ENCODE measurements around the gene PPIL4.

PPIL4 gene

DNA sequence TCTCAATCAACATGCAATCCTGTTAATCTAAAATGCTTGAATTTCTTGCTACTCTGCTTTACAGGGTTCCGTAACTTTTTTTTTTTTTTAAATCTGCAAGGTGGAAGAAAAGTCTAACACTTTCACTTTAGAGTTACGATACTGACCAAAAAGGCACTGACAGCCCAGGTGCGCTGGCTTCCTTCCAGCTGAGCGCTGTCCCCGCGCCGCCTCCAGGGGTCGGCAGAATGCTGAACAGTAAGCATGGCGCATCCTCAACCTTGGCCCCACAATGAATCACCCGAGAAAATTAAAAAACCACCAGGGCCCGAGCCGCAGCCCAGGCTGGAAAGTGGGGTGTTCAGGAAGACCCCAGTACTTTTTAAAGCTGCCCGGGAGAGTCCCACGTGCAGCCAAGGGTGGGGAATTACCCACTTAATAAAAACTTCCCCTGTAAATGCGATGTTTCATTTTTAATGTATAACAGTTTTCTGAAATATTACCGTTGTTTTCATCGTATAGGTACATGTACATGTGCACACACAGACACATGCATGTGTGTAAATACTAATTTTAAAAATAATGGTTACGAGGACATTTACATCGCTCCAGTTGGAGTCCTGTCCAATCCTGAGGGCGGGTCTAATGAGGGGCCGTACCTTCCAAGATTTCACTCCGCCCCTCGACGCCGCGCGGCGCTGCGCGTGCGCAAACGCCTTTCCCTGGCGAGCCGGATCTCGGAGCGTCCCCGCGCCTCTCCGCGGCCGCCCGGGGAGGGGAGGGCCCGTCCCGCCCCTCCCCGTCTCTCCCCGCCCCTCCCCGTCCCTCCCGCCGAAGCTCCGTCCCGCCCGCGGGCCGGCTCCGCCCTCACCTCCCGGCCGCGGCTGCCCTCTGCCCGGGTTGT, 19.9 kb upstream of the PPIL4 start, which contains the start of gene GINM1:
Gene GINM1 (plus strand): TSS at position 849 of the 883 bp plus-strand sequence. CDS start 40 bp downstream, outside the sequence.
- DNase-seq (ENCODE audit: low spot score) (peak; percentile 86), ATAC-seq (ENCODE audit: low read depth) (peak; percentile 80)
- TF ChIP-seq, protein P1, sequence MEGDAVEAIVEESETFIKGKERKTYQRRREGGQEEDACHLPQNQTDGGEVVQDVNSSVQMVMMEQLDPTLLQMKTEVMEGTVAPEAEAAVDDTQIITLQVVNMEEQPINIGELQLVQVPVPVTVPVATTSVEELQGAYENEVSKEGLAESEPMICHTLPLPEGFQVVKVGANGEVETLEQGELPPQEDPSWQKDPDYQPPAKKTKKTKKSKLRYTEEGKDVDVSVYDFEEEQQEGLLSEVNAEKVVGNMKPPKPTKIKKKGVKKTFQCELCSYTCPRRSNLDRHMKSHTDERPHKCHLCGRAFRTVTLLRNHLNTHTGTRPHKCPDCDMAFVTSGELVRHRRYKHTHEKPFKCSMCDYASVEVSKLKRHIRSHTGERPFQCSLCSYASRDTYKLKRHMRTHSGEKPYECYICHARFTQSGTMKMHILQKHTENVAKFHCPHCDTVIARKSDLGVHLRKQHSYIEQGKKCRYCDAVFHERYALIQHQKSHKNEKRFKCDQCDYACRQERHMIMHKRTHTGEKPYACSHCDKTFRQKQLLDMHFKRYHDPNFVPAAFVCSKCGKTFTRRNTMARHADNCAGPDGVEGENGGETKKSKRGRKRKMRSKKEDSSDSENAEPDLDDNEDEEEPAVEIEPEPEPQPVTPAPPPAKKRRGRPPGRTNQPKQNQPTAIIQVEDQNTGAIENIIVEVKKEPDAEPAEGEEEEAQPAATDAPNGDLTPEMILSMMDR (IDR thresholded peaks at IDR 0.05; ENCODE audit: poor library complexity, severe bottlenecking) = peak; percentile 91
- Histone ChIP-seq H3K4me1 (ENCODE audit: insufficient read depth, poor library complexity, severe bottlenecking) (peaks cover 20% of the 10 kb centered on the region), H3K27me3 (ENCODE audit: insufficient read depth, poor library complexity, severe bottlenecking) (no peaks in the 10 kb centered on the region), H3K4me3 (ENCODE audit: severe bottlenecking) (peak within 1 kb of the TSS; percentile 95), H3K9me3 (ENCODE audit: severe bottlenecking) (no peaks in the 10 kb centered on the region), H3K27ac (ENCODE audit: poor library complexity, severe bottlenecking) (peak within 1 kb of the TSS; percentile 59), H3K36me3 (ENCODE audit: low read depth) (no peaks in the 10 kb centered on the region)

DNA sequence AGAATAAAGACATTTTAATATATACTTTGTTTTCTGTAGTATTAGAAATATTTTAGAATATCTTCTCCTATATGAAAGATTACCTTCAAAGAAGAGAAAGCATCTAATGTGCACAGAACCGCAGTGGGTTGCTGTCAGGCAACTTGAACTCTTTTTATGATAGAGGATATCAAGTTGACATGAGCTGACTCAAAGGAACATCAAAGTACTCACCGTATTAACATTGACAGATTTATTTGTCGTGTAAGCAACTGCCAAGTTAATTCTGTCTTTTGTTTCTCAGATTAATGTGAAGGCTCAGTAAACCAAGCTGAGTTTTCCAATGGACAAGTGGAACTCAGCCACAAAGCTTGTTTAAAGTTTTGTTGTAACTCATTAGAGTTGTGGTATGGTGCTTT, 18.1 kb upstream of the PPIL4 start:
- ATAC-seq (ENCODE audit: low read depth) (no peak), DNase-seq (ENCODE audit: low spot score) (no peak)
- TF ChIP-seq, protein P1 (IDR thresholded peaks at IDR 0.05; ENCODE audit: poor library complexity, severe bottlenecking) = no peak
- Histone ChIP-seq H3K4me3 (ENCODE audit: severe bottlenecking) (no peak overlapping the region), H3K4me1 (ENCODE audit: insufficient read depth, poor library complexity, severe bottlenecking) (peaks cover 20% of the 10 kb centered on the region), H3K9me3 (ENCODE audit: severe bottlenecking) (no peaks in the 10 kb centered on the region), H3K27ac (ENCODE audit: poor library complexity, severe bottlenecking) (peak overlapping the region; percentile 59), H3K27me3 (ENCODE audit: insufficient read depth, poor library complexity, severe bottlenecking) (no peaks in the 10 kb centered on the region), H3K36me3 (ENCODE audit: low read depth) (no peaks in the 10 kb centered on the region)

DNA sequence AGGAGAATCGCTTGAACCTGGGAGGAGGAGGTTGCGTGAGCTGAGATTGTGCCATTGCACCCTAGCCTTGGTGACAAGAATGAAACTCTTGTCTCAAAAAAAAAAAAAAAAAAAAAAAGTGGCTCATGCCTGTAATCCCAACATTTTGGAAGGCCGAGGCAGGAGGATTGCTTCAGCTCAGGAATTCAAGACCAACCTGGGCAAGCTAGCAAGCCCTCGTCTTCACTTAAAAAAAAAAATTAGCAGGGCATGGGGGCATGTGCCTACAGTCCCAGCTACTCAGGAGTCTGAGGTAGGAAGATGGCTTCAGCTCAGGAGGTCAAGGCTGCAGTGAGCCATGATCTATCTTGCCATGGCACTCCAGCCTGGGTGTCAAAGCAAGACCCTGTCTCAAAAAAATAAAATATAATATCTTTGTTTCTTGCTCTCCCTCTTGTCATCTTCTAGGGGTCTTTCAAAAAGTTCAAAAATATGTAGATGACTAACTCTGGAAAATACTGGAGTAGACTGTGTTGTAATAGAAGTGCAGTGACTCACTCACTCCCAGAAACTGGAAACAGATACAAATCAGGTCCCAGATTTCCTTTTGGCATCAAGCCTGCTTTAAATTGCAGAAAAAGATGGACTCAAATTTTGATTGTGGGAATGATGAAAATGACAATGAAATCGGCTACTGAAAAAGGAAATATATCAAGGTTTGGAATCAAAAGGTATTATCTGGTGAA, 17.5 kb upstream of the PPIL4 start:
- H3K36me3 ChIP-seq (ENCODE audit: low read depth) = no peaks in the 10 kb centered on the region
- peak overlapping the region; percentile 59 for H3K27ac ChIP-seq (ENCODE audit: poor library complexity, severe bottlenecking)
- DNase-seq (ENCODE audit: low spot score) (no peak), ATAC-seq (ENCODE audit: low read depth) (peak; percentile 21; the same call in 1 of the 3 replicates)
- no peaks in the 10 kb centered on the region for H3K27me3 ChIP-seq (ENCODE audit: insufficient read depth, poor library complexity, severe bottlenecking)
- no peak overlapping the region for H3K4me3 ChIP-seq (ENCODE audit: severe bottlenecking)
- TF ChIP-seq, protein P1 (IDR thresholded peaks at IDR 0.05; ENCODE audit: poor library complexity, severe bottlenecking) = no peak
- peaks cover 20% of the 10 kb centered on the region for H3K4me1 ChIP-seq (ENCODE audit: insufficient read depth, poor library complexity, severe bottlenecking)
- no peaks in the 10 kb centered on the region for H3K9me3 ChIP-seq (ENCODE audit: severe bottlenecking)

DNA sequence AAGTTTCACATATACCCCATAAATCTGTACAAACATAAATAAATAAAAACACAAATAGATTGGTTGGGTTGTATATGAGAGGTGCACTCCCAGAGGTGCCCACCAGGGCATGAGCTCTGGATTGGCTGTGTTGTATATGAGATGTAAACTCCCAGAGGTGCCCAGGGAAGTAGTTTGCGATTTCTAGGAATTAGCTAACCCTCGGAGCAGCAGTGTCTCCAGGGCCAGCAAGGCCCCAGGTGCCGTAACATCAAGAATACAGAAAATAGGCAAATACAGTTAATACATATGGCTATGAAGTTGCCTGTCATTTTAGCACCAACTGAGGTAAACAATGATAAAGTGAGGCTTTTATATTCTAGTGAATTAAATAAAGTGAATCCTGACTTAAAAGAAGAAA, 14.9 kb upstream of the PPIL4 start:
- ATAC-seq (ENCODE audit: low read depth) (peak; percentile 48; the same call in 1 of the 3 replicates), DNase-seq (ENCODE audit: low spot score) (no peak)
- Histone ChIP-seq H3K4me3 (ENCODE audit: severe bottlenecking) (no peak overlapping the region), H3K4me1 (ENCODE audit: insufficient read depth, poor library complexity, severe bottlenecking) (peaks cover 17% of the 10 kb centered on the region), H3K27ac (ENCODE audit: poor library complexity, severe bottlenecking) (no peak overlapping the region), H3K36me3 (ENCODE audit: low read depth) (no peaks in the 10 kb centered on the region), H3K27me3 (ENCODE audit: insufficient read depth, poor library complexity, severe bottlenecking) (no peaks in the 10 kb centered on the region), H3K9me3 (ENCODE audit: severe bottlenecking) (no peaks in the 10 kb centered on the region)
- TF ChIP-seq, protein P1 (IDR thresholded peaks at IDR 0.05; ENCODE audit: poor library complexity, severe bottlenecking) = peak; percentile 42

All from RWPE2 (cell line).